ENCODE data around the gene ARL17B.
"Not testable (repeated sequence)": the region's sequence is repeated elsewhere in the genome, so short reads cannot be mapped to it uniquely, and the experiment has no call there.

The ARL17B gene

DNA sequence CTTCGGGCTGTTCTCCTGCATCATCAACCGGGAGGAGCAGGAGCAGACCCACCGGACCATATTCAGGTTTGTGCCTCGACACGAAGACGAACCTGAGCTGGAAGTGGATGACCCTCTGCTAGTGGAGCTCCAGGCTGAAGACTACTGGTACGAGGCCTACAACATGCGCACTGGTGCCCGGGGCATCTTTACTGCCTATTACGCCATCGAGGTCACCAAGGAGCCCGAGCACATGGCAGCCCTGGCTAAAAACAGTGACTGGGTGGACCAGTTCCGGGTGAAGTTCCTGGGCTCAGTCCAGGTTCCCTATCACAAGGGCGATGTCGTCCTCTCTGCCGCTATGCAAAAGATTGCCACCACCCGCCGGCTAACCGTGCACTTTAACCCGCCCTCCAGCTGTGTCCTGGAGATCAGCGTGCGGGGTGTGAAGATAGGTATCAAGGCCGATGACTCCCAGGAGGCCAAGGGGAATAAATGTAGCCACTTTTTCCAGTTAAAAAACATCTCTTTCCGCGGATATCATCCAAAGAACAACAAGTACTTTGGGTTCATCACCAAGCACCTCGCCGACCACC is 117.1 kb downstream of the ARL17B start:
- not testable (repeated sequence) for H3K9me3 Mint-ChIP-seq; H3K27me3 Mint-ChIP-seq; H3K4me1 Mint-ChIP-seq; H3K27ac Mint-ChIP-seq; DNase-seq; H3K4me3 Mint-ChIP-seq; ATAC-seq (replicated peaks); H3K36me3 Mint-ChIP-seq

DNA sequence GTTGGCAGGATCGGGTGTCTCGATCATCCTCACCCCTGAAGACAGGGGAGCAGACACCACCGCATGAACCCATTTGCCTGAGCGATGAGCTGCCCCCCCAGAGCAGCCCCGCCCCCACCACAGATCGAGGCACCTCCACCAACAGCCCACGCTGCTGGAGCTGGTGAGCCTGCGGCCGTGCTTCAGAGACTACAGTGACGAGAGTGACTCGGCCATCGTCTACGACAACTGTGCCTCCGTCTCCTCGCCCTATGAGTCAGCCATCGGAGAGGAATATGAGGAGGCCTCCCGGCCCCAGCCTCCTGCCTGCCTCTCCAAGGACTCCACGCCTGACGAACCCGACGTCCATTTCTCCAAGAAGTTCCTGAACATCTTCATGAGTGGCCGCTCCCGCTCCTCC is 117.6 kb downstream of the ARL17B start:
- H3K27ac Mint-ChIP-seq; H3K4me3 Mint-ChIP-seq; H3K9me3 Mint-ChIP-seq; H3K27me3 Mint-ChIP-seq; H3K36me3 Mint-ChIP-seq; H3K4me1 Mint-ChIP-seq; DNase-seq; ATAC-seq (replicated peaks): not testable (repeated sequence)

DNA sequence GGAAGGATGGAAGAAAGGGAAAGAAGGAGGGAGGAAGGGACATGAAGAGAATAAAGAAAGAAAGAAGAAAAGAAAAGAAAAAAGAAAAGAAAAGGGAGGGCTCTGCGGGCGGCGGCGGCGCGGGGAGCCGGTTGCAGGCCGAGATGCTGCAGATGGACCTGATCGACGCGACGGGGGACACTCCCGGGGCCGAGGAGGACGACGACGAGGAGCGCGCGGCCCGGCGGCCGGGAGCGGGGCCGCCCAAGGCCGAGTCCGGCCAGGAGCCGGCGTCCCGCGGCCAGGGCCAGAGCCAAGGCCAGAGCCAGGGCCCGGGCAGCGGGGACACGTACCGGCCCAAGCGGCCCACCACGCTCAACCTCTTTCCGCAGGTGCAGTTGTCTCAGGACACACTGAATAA is 118.1 kb downstream of the ARL17B start:
- not testable (repeated sequence) for H3K27ac Mint-ChIP-seq; H3K27me3 Mint-ChIP-seq; H3K9me3 Mint-ChIP-seq; H3K4me3 Mint-ChIP-seq; H3K36me3 Mint-ChIP-seq; H3K4me1 Mint-ChIP-seq; ATAC-seq (replicated peaks); DNase-seq

DNA sequence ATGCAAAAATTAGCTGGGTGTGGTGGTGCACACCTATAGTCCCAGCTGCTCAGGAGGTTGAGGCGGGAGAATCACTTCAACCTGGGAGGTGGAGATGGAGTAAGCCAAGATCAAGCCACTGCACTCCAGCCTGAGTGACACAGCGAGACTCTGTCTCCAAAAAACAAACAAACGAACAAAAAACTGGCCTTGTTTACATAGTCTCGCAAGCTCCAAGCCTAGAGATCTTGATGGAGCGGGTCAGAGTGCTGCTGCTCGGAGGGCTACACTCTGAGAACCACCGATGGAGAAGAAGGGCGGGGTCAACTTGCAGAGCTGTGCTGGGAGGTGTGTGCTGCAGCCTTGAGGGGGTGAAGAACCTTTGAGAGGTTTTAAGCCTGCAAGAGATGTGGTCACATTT is 130.2 kb downstream of the ARL17B start:
- not testable (repeated sequence) for H3K36me3 Mint-ChIP-seq; H3K27ac Mint-ChIP-seq; H3K4me3 Mint-ChIP-seq; ATAC-seq (replicated peaks); H3K27me3 Mint-ChIP-seq; H3K9me3 Mint-ChIP-seq; H3K4me1 Mint-ChIP-seq; DNase-seq

DNA sequence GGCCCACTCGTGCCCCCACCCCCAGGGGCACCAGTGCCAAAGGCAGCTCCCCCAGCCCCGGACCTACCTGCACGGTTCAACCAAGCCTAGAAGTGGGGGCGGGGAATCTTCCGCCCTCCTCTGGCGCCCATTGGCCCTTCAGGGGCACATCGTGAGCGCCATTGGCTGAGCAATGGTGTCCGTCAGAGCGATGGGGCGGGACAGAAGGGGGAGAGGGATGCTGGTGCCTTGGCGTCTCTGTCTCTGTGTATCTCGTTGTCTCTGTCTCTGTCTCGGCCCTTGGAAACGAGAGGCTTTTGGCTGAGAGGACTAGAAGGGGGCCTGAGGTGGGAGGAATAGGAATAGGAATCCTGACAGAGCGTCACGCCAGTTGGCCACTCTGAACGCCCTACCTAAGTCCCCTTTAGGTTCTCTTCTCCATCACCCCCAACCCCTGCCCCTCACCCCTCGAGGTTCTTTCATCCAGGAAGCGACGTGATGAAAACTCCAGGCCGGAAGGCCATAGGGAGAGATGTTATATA is 136.2 kb downstream of the ARL17B start:
- ATAC-seq (replicated peaks) (peak; percentile 100), DNase-seq (peak; percentile 96)
- not testable (repeated sequence) for H3K27me3 Mint-ChIP-seq, H3K4me1 Mint-ChIP-seq, H3K36me3 Mint-ChIP-seq, H3K9me3 Mint-ChIP-seq
- Mint-ChIP-seq H3K27ac (peak overlapping the region; percentile 81), H3K4me3 (peak overlapping the region; percentile 91 to 93)

DNA sequence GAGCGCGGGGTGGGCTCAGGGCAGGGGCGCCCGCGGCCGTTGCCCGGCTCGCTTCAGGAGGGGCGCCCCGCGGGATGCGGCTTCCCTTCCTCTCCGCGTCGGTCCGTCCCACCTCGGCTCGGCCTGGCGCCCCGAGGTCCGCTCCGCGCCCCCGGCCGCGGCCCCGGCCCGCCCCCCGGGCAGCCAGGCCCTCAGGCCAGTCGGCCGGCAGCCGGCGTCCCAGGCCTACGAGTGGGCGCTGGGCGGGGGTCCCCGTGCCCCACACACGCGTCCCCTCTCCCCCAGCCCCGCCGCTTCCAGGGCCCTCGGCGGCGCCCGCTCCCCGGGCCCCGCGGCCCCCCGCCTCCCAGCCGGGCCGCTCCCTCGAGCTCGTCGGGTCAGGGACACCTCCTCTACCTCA is 136.7 kb downstream of the ARL17B start:
- DNase-seq, H3K9me3 Mint-ChIP-seq, H3K4me1 Mint-ChIP-seq, H3K27me3 Mint-ChIP-seq, H3K36me3 Mint-ChIP-seq: not testable (repeated sequence)
- ATAC-seq (replicated peaks) = peak; percentile 51 to 57
- Mint-ChIP-seq H3K4me3 (peak overlapping the region; percentile 91 to 93), H3K27ac (peak overlapping the region; percentile 81)
